ENCODE results near the gene SGSH.

SGSH gene

GRCh38 chr17:80243526-80244433, 23.6 kb upstream of the SGSH start:
- no peaks in the 10 kb centered on the region for H3K9me3 ChIP-seq (ENCODE audit: control insufficient read depth in 2 of 2, low read length in 2 of 2)
- no peak overlapping the region for H3K9ac ChIP-seq (ENCODE audit: low read length in 2 of 2)
- H3K27me3 ChIP-seq (ENCODE audit: control insufficient read depth in 1 of 2, insufficient read depth in 2 of 2, low read length in 2 of 2): no peaks in the 10 kb centered on the region
- no peak overlapping the region for H3K4me3 ChIP-seq (ENCODE audit: low read length in 2 of 2)
- H3K36me3 ChIP-seq (ENCODE audit: control insufficient read depth in 2 of 2, insufficient read depth in 2 of 2, low read length in 2 of 2): peaks cover 30 to 44% of the 10 kb centered on the region in 2 donors
- H3K27ac ChIP-seq (ENCODE audit: low read length): no peak overlapping the region
- H3K4me1 ChIP-seq (ENCODE audit: control insufficient read depth, insufficient read depth, low read length): no peaks in the 10 kb centered on the region

GRCh38 chr17:80242505-80242904, 22.4 kb upstream of the SGSH start:
- Histone ChIP-seq H3K27ac (ENCODE audit: low read length) (no peak overlapping the region), H3K4me1 (ENCODE audit: control insufficient read depth, insufficient read depth, low read length) (no peaks in the 10 kb centered on the region), H3K9ac (ENCODE audit: low read length in 2 of 2) (no peak overlapping the region), H3K4me3 (ENCODE audit: low read length in 2 of 2) (no peak overlapping the region), H3K9me3 (ENCODE audit: control insufficient read depth in 2 of 2, low read length in 2 of 2) (no peaks in the 10 kb centered on the region), H3K36me3 (ENCODE audit: control insufficient read depth in 2 of 2, insufficient read depth in 2 of 2, low read length in 2 of 2) (peaks cover 32 to 43% of the 10 kb centered on the region in 2 donors), H3K27me3 (ENCODE audit: control insufficient read depth in 1 of 2, insufficient read depth in 2 of 2, low read length in 2 of 2) (no peaks in the 10 kb centered on the region)

GRCh38 chr17:80237386-80237785, 17.3 kb upstream of the SGSH start:
- H3K27ac ChIP-seq (ENCODE audit: low read length): no peak overlapping the region
- no peaks in the 10 kb centered on the region for H3K27me3 ChIP-seq (ENCODE audit: control insufficient read depth in 1 of 2, insufficient read depth in 2 of 2, low read length in 2 of 2)
- peaks cover 0 to 5% of the 10 kb centered on the region in 2 donors for H3K9me3 ChIP-seq (ENCODE audit: control insufficient read depth in 2 of 2, low read length in 2 of 2)
- peaks cover 31 to 41% of the 10 kb centered on the region in 2 donors for H3K36me3 ChIP-seq (ENCODE audit: control insufficient read depth in 2 of 2, insufficient read depth in 2 of 2, low read length in 2 of 2)
- no peak overlapping the region for H3K9ac ChIP-seq (ENCODE audit: low read length in 2 of 2)
- H3K4me3 ChIP-seq (ENCODE audit: low read length in 2 of 2): no peak overlapping the region
- H3K4me1 ChIP-seq (ENCODE audit: control insufficient read depth, insufficient read depth, low read length): no peaks in the 10 kb centered on the region

DNA sequence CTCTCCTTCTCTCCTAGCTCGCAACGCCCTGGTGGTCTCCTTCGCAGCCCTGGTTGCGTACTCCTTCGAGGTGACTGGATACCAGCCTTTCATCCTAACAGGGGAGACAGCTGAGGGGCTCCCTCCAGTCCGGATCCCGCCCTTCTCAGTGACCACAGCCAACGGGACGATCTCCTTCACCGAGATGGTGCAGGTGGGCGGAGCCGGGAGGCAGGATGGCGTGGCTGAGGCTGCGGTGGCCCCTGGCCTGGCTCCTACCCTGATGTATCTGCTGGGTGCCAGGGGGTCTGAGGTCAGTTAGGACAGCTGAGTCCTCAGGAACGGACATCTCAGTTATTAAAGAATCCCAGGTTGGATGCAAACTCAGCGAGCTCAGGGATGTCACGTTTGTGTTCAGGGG, 16.8 kb upstream of the SGSH start:
- Histone ChIP-seq H3K9me3 (ENCODE audit: control insufficient read depth in 2 of 2, low read length in 2 of 2) (peaks cover 0 to 8% of the 10 kb centered on the region in 2 donors), H3K36me3 (ENCODE audit: control insufficient read depth in 2 of 2, insufficient read depth in 2 of 2, low read length in 2 of 2) (peaks cover 28 to 37% of the 10 kb centered on the region in 2 donors), H3K4me3 (ENCODE audit: low read length in 2 of 2) (no peak overlapping the region), H3K9ac (ENCODE audit: low read length in 2 of 2) (no peak overlapping the region), H3K4me1 (ENCODE audit: control insufficient read depth, insufficient read depth, low read length) (no peaks in the 10 kb centered on the region), H3K27ac (ENCODE audit: low read length) (no peak overlapping the region), H3K27me3 (ENCODE audit: control insufficient read depth in 1 of 2, insufficient read depth in 2 of 2, low read length in 2 of 2) (no peaks in the 10 kb centered on the region)

- H3K36me3 ChIP-seq (ENCODE audit: control insufficient read depth in 2 of 2, insufficient read depth in 2 of 2, low read length in 2 of 2): peaks cover 30 to 35% of the 10 kb centered on the region in 2 donors
Observed at GRCh38 chr17:80233202-80233601, 13.1 kb upstream of the SGSH start.

GRCh38 chr17:80232438-80232837, 12.3 kb upstream of the SGSH start:
- no peak overlapping the region for H3K9ac ChIP-seq (ENCODE audit: low read length in 2 of 2)
- no peaks in the 10 kb centered on the region for H3K4me1 ChIP-seq (ENCODE audit: control insufficient read depth, insufficient read depth, low read length)
- H3K27ac ChIP-seq (ENCODE audit: low read length): no peak overlapping the region
- no peaks in the 10 kb centered on the region for H3K27me3 ChIP-seq (ENCODE audit: control insufficient read depth in 1 of 2, insufficient read depth in 2 of 2, low read length in 2 of 2)
- H3K36me3 ChIP-seq (ENCODE audit: control insufficient read depth in 2 of 2, insufficient read depth in 2 of 2, low read length in 2 of 2): peaks cover 28 to 34% of the 10 kb centered on the region in 2 donors
- no peak overlapping the region for H3K4me3 ChIP-seq (ENCODE audit: low read length in 2 of 2)
- peaks cover 0 to 8% of the 10 kb centered on the region in 2 donors for H3K9me3 ChIP-seq (ENCODE audit: control insufficient read depth in 2 of 2, low read length in 2 of 2)

More at GRCh38 chr17:80233202-80233601, 13.1 kb upstream of the SGSH start:
- Histone ChIP-seq H3K4me3 (ENCODE audit: low read length in 2 of 2) (no peak overlapping the region), H3K4me1 (ENCODE audit: control insufficient read depth, insufficient read depth, low read length) (no peaks in the 10 kb centered on the region), H3K27ac (ENCODE audit: low read length) (no peak overlapping the region), H3K9ac (ENCODE audit: low read length in 2 of 2) (no peak overlapping the region), H3K27me3 (ENCODE audit: control insufficient read depth in 1 of 2, insufficient read depth in 2 of 2, low read length in 2 of 2) (no peaks in the 10 kb centered on the region), H3K9me3 (ENCODE audit: control insufficient read depth in 2 of 2, low read length in 2 of 2) (peaks cover 0 to 8% of the 10 kb centered on the region in 2 donors)

DNA sequence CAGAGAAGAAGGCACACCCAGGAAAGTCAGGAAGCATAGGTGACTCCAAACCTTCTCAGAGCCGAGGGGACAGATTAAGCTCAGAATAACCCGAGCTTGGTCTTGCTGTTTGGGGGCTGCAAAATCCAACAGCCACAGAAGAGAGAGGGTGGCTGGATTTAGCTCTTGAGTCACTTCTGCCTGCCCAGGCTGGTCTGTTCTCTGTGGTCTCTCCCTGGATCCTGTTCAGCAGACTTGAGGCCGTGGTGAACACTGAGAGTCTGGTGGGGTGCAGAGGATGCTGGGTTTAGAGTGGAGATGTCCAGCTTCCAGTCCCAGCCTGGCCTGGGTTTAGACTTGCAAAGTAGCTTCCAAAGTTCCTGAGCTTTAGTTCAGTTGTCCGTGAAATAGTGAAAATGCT, 8.9 kb upstream of the SGSH start:
- Histone ChIP-seq H3K27me3 (ENCODE audit: control insufficient read depth in 1 of 2, insufficient read depth in 2 of 2, low read length in 2 of 2) (no peaks in the 10 kb centered on the region), H3K9ac (ENCODE audit: low read length in 2 of 2) (no peak overlapping the region), H3K36me3 (ENCODE audit: control insufficient read depth in 2 of 2, insufficient read depth in 2 of 2, low read length in 2 of 2) (peaks cover 16 to 19% of the 10 kb centered on the region in 2 donors), H3K4me1 (ENCODE audit: control insufficient read depth, insufficient read depth, low read length) (no peaks in the 10 kb centered on the region), H3K27ac (ENCODE audit: low read length) (no peak overlapping the region), H3K9me3 (ENCODE audit: control insufficient read depth in 2 of 2, low read length in 2 of 2) (peaks cover 0 to 8% of the 10 kb centered on the region in 2 donors), H3K4me3 (ENCODE audit: low read length in 2 of 2) (no peak overlapping the region)

- H3K27ac ChIP-seq (ENCODE audit: low read length): no peak overlapping the region
- peaks cover 16 to 20% of the 10 kb centered on the region in 2 donors for H3K36me3 ChIP-seq (ENCODE audit: control insufficient read depth in 2 of 2, insufficient read depth in 2 of 2, low read length in 2 of 2)
- no peaks in the 10 kb centered on the region for H3K4me1 ChIP-seq (ENCODE audit: control insufficient read depth, insufficient read depth, low read length)
Observed at GRCh38 chr17:80228477-80228876, 8.3 kb upstream of the SGSH start.

DNA sequence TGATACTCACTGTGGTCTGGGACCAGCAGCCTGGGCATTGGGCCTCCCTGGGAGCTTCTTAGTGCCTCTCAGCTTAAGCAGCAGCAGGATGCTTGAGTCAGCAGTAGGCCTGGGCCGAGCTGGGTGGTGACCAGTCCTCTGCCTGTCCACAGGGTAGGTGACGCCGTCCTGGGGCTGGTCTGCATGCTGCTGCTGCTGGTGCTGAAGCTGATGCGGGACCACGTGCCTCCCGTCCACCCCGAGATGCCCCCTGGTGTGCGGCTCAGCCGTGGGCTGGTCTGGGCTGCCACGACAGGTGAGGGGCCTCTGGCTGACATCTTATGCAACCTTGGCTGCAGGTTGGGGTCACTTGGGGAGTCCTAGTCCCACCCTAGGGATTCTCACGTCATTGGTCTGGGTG, 7.5 kb upstream of the SGSH start:
- no peaks in the 10 kb centered on the region for H3K4me1 ChIP-seq (ENCODE audit: control insufficient read depth, insufficient read depth, low read length)

More at GRCh38 chr17:80228477-80228876, 8.3 kb upstream of the SGSH start:
- Histone ChIP-seq H3K9me3 (ENCODE audit: control insufficient read depth in 2 of 2, low read length in 2 of 2) (peaks cover 0 to 8% of the 10 kb centered on the region in 2 donors), H3K9ac (ENCODE audit: low read length in 2 of 2) (no peak overlapping the region), H3K27me3 (ENCODE audit: control insufficient read depth in 1 of 2, insufficient read depth in 2 of 2, low read length in 2 of 2) (no peaks in the 10 kb centered on the region), H3K4me3 (ENCODE audit: low read length in 2 of 2) (no peak overlapping the region)

GRCh38 chr17:80227156-80227555, 7.0 kb upstream of the SGSH start:
- Histone ChIP-seq H3K4me1 (ENCODE audit: control insufficient read depth, insufficient read depth, low read length) (peaks cover 3% of the 10 kb centered on the region), H3K27me3 (ENCODE audit: control insufficient read depth in 1 of 2, insufficient read depth in 2 of 2, low read length in 2 of 2) (no peaks in the 10 kb centered on the region), H3K9me3 (ENCODE audit: control insufficient read depth in 2 of 2, low read length in 2 of 2) (peaks cover 0 to under 1% of the 10 kb centered on the region in 2 donors), H3K9ac (ENCODE audit: low read length in 2 of 2) (no peak overlapping the region), H3K27ac (ENCODE audit: low read length) (no peak overlapping the region), H3K36me3 (ENCODE audit: control insufficient read depth in 2 of 2, insufficient read depth in 2 of 2, low read length in 2 of 2) (peaks cover 11 to 15% of the 10 kb centered on the region in 2 donors), H3K4me3 (ENCODE audit: low read length in 2 of 2) (no peak overlapping the region)

More for the DNA sequence above, 7.5 kb upstream of the SGSH start:
- Histone ChIP-seq H3K9ac (ENCODE audit: low read length in 2 of 2) (no peak overlapping the region), H3K4me3 (ENCODE audit: low read length in 2 of 2) (no peak overlapping the region), H3K27ac (ENCODE audit: low read length) (no peak overlapping the region), H3K36me3 (ENCODE audit: control insufficient read depth in 2 of 2, insufficient read depth in 2 of 2, low read length in 2 of 2) (peaks cover 11 to 18% of the 10 kb centered on the region in 2 donors), H3K9me3 (ENCODE audit: control insufficient read depth in 2 of 2, low read length in 2 of 2) (peaks cover 0 to 3% of the 10 kb centered on the region in 2 donors), H3K27me3 (ENCODE audit: control insufficient read depth in 1 of 2, insufficient read depth in 2 of 2, low read length in 2 of 2) (no peaks in the 10 kb centered on the region)

DNA sequence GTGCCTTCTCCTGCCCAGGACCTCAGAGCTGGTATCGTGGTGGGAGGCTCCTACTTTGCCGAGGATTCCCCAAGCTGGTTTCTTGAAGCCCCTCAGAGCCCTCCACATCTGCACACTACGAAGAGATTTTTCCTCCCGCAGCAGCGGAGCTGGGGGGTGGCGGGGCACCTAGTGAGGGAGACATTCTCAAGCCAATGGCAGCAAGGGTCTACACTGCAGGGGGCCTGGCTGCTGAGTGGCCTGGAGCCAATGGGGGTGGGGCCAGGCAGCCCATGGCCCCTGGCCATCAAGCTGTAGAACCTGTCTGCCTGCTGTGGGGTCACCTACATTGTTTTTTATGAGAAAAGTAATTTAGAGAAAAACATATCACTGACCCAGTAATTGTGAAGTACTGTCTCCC, 5.1 kb upstream of the SGSH start:
- peaks cover 0 to 13% of the 10 kb centered on the region in 2 donors for H3K36me3 ChIP-seq (ENCODE audit: control insufficient read depth in 2 of 2, insufficient read depth in 2 of 2, low read length in 2 of 2)
- peaks cover 14% of the 10 kb centered on the region for H3K4me1 ChIP-seq (ENCODE audit: control insufficient read depth, insufficient read depth, low read length)
- H3K9me3 ChIP-seq (ENCODE audit: control insufficient read depth in 2 of 2, low read length in 2 of 2): no peaks in the 10 kb centered on the region
- H3K27ac ChIP-seq (ENCODE audit: low read length): no peak overlapping the region
- no peak overlapping the region for H3K4me3 ChIP-seq (ENCODE audit: low read length in 2 of 2)
- no peak overlapping the region for H3K9ac ChIP-seq (ENCODE audit: low read length in 2 of 2)
- no peaks in the 10 kb centered on the region for H3K27me3 ChIP-seq (ENCODE audit: control insufficient read depth in 1 of 2, insufficient read depth in 2 of 2, low read length in 2 of 2)

Measured in stomach smooth muscle (tissue), 2 donors.